SK-N-MC (cell line): Measurements from ENCODE around the gene SLCO3A1.

Experiments
- EZH2 ChIP-seq: fragments of 200-600 bp; sonication (generic); IDR thresholded peaks from one replicate; pipeline ENCODE4 v1.6.1; 2017; ENCODE audit warnings: antibody characterized with exemption
- POLR2AphosphoS5 ChIP-seq: IDR thresholded peaks from 2 replicates; pipeline ENCODE4 v1.6.1; 2012; ENCODE audit warnings: mild to moderate bottlenecking, low read depth, low read length, borderline replicate concordance

- TF ChIP-seq EZH2 = no peak
- TF ChIP-seq POLR2AphosphoS5 = no peak
Measured at GRCh38 chr15:92161039-92161670, 307.6 kb downstream of the SLCO3A1 start.
